ENCODE data around the gene DENND5B.

DNA sequence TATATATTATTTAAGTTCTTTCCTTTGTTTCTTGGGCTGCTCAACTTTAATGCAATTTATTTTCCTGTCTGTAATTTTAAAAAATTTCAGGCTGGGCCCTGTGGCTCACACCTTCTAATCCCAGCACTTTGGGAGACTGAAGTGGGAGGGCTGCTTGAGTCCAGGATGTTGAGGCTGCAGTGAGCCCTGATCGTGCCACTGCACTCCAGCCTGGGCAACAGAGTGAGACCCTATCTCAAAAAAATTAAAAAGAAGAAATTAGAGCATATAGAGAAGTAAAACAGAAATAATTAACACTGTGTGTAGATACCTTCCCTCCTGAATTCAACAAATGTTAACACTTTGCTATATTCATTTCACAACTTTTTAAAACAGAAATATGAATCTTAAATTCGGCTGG is 74.2 kb downstream of the DENND5B start:
- TF ChIP-seq NFIC (IDR thresholded peaks at IDR 0.05; ENCODE audit: low read depth, low read length) (no peak), RAD21 (IDR thresholded peaks at IDR 0.05; ENCODE audit: insufficient read depth, low read depth, low read length) (no peak), EP300 (IDR thresholded peaks at IDR 0.05; ENCODE audit: borderline replicate concordance in 1 of 2, control insufficient read depth in 1 of 2, low read depth in 2 of 2, low read length in 2 of 2) (no peak), RELA (IDR thresholded peaks at IDR 0.05; ENCODE audit: borderline replicate concordance, partially characterized antibody) (no peak), ZBED1 (IDR thresholded peaks at IDR 0.05; ENCODE audit: borderline replicate concordance) (no peak), SRF (IDR thresholded peaks at IDR 0.05; ENCODE audit: low read depth in 2 of 2, low read length in 2 of 2) (no peak), CREM (IDR thresholded peaks at IDR 0.05; ENCODE audit: low read depth) (no peak), EZH2 (IDR thresholded peaks at IDR 0.05; ENCODE audit: borderline replicate concordance, control insufficient read depth, low read depth, low read length) (no peak)
- TF ChIP-seq, protein P1, sequence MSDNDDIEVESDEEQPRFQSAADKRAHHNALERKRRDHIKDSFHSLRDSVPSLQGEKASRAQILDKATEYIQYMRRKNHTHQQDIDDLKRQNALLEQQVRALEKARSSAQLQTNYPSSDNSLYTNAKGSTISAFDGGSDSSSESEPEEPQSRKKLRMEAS (IDR thresholded peaks at IDR 0.05; ENCODE audit: low read depth, low read length) = no peak

Measured in GM12878 (cell line).